H1 (cell line): ENCODE data around the gene SSH2. TPM values are rescaled to one million over a fixed set of nuclear protein-coding genes. Genes with fewer than 3 reads are reported as not detected.

Experiments
- CTCF ChIA-PET: fragments of 300-600 bp; sonication (Branson Sonifier 250); formaldehyde crosslinking; loops from one replicate; lab custom pipeline; 2021; ENCODE audit not compliant: partially characterized antibody; lab: Charles Lee
- POLR2A ChIA-PET: fragments of 300-600 bp; sonication (Branson Sonifier 250); formaldehyde crosslinking; loops from one replicate; lab custom pipeline; 2021; ENCODE audit warnings: inconsistent platforms; ENCODE audit not compliant: partially characterized antibody; lab: Charles Lee
- DNase-seq, 2 experiments: peaks; one replicate each; pipeline versions ENCODE4 v3.0.0 to v3.0.0-alpha.2; 2010 to 2022; ENCODE audit warnings: low spot score in 2 of 2, low read depth in 1 of 2, mixed read lengths in 1 of 2
- FAIRE-seq: peaks from 2 replicates; lab custom pipeline; 2011; peaks lifted over from hg19 to GRCh38; lab: Jason Lieb, UNC
- H2AFZ ChIP-seq: 2 replicates; pipeline ENCODE4 v1.8.1; 2012; ENCODE audit warnings: low read length, inconsistent platforms
- H2AK5ac ChIP-seq: 2 replicates; pipeline ENCODE4 v1.6.1; 2013; ENCODE audit warnings: low read depth, low read length
- H2BK120ac ChIP-seq: replicated peaks from 2 replicates; pipeline ENCODE3; 2013; ENCODE audit warnings: low read depth, low read length, inconsistent platforms
- H2BK12ac ChIP-seq: 2 replicates; pipeline ENCODE4 v1.6.1; 2013; ENCODE audit warnings: low read depth, low read length
- H2BK15ac ChIP-seq: 2 replicates; pipeline ENCODE4 v1.6.1; 2013; ENCODE audit warnings: low read length
- H2BK20ac ChIP-seq: 2 replicates; pipeline ENCODE4 v1.6.1; 2013; ENCODE audit warnings: low read length
- H2BK5ac ChIP-seq: 2 replicates; pipeline ENCODE4 v1.6.1; 2013; ENCODE audit warnings: low read depth, low read length
- H3K14ac ChIP-seq: 2 replicates; pipeline ENCODE4 v1.6.1; 2013; ENCODE audit warnings: inconsistent platforms; ENCODE audit not compliant: insufficient read length
- H3K18ac ChIP-seq: 2 replicates; pipeline ENCODE4 v1.6.1; 2013; ENCODE audit warnings: low read length; ENCODE audit errors: extremely low read depth
- H3K23ac ChIP-seq: 2 replicates; pipeline ENCODE4 v1.6.1; 2013; ENCODE audit warnings: inconsistent platforms; ENCODE audit not compliant: insufficient read length
- H3K23me2 ChIP-seq: 2 replicates; pipeline ENCODE4 v1.6.1; 2013; ENCODE audit warnings: low read depth, low read length
- H3K27ac ChIP-seq: 2 replicates; pipeline ENCODE4 v1.6.1; 2011; ENCODE audit warnings: low read depth, low read length, inconsistent platforms
- H3K27me3 ChIP-seq, 4 experiments: replicated peaks in 1 of 4; 1 replicate in 1 of 4; 2 replicates in 3 of 4; pipeline versions ENCODE4 v1.6.1 to v1.8.1; 2011 to 2013; ENCODE audit warnings: low read length in 3 of 4, mild to moderate bottlenecking in 3 of 4, inconsistent platforms in 2 of 4, mixed read lengths in 2 of 4, moderate library complexity in 1 of 4; ENCODE audit not compliant: control insufficient read depth in 3 of 4, insufficient read depth in 3 of 4; ENCODE audit errors: extremely low read depth in 1 of 4
- H3K36me3 ChIP-seq, 4 experiments: 2 replicates each; pipeline versions ENCODE4 v1.6.1 to v1.8.1; 2011 to 2013; ENCODE audit warnings: mild to moderate bottlenecking in 4 of 4, low read length in 3 of 4, moderate library complexity in 2 of 4, control low read depth in 1 of 4, inconsistent platforms in 1 of 4; ENCODE audit not compliant: insufficient read depth in 4 of 4, control insufficient read depth in 2 of 4
- H3K4ac ChIP-seq: replicated peaks from 2 replicates; pipeline ENCODE3; 2013; ENCODE audit warnings: low read length, low read depth, mixed read lengths, inconsistent platforms; ENCODE audit not compliant: insufficient read length
- H3K4me1 ChIP-seq, 4 experiments: replicated peaks in 1 of 4; 1 replicate in 1 of 4; 2 replicates in 3 of 4; pipeline versions ENCODE4 v1.6.1 to v1.8.1; 2011 to 2013; ENCODE audit warnings: low read length in 3 of 4, inconsistent platforms in 2 of 4, mixed read lengths in 1 of 4; ENCODE audit not compliant: insufficient read depth in 4 of 4, control insufficient read depth in 3 of 4
- H3K4me2 ChIP-seq, 2 experiments: 2 replicates each; pipeline versions ENCODE4 v1.6.1 to v1.8.1; 2011 to 2013; ENCODE audit warnings: low read depth in 2 of 2, low read length in 2 of 2, control low read depth in 1 of 2, inconsistent platforms in 1 of 2, mild to moderate bottlenecking in 1 of 2; ENCODE audit not compliant: insufficient read depth in 1 of 2
- H3K4me3 ChIP-seq, 4 experiments: fragments of 200-600, 300-600 bp in 1 of 4; sonication (generic), shearing (Covaris generic), sonication (Bioruptor Twin) in 1 of 4; 2 replicates each; pipeline versions ENCODE4 v1.5.1 to v1.8.1; 2011 to 2016; ENCODE audit warnings: low read length in 4 of 4, low read depth in 3 of 4, control low read depth in 2 of 4, inconsistent platforms in 2 of 4, mild to moderate bottlenecking in 2 of 4, mixed read lengths in 1 of 4, moderate library complexity in 1 of 4; ENCODE audit not compliant: insufficient read depth in 2 of 4; ENCODE audit errors: extremely low read depth in 1 of 4
- H3K56ac ChIP-seq: replicated peaks from 2 replicates; pipeline ENCODE3; 2013; ENCODE audit warnings: low read depth, mild to moderate bottlenecking, mixed read lengths, low read length, inconsistent platforms; ENCODE audit not compliant: insufficient read length
- H3K79me1 ChIP-seq: 2 replicates; pipeline ENCODE4 v1.6.1; 2013; ENCODE audit warnings: low read depth, low read length, control low read depth
- H3K79me2 ChIP-seq, 2 experiments: 2 replicates each; pipeline versions ENCODE4 v1.6.1 to v1.8.1; 2012 to 2013; ENCODE audit warnings: low read length in 2 of 2, mild to moderate bottlenecking in 2 of 2, inconsistent platforms in 1 of 2; ENCODE audit not compliant: insufficient read depth in 2 of 2, control insufficient read depth in 1 of 2
- H3K9ac ChIP-seq, 4 experiments: replicated peaks in 1 of 4; 1 replicate in 1 of 4; 2 replicates in 3 of 4; pipeline versions ENCODE4 v1.6.1 to v1.8.1; 2011 to 2013; ENCODE audit warnings: low read depth in 3 of 4, low read length in 3 of 4, control low read depth in 2 of 4, mild to moderate bottlenecking in 2 of 4, moderate library complexity in 2 of 4, inconsistent platforms in 1 of 4; ENCODE audit errors: extremely low read depth in 1 of 4
- H3K9me3 ChIP-seq, 2 experiments: 2 replicates each; pipeline versions ENCODE4 v1.6.1 to v1.8.1; 2012 to 2013; ENCODE audit warnings: mild to moderate bottlenecking in 2 of 2, moderate library complexity in 2 of 2, control low read depth in 1 of 2, inconsistent platforms in 1 of 2, low read depth in 1 of 2, low read length in 1 of 2, mixed read lengths in 1 of 2; ENCODE audit not compliant: insufficient read depth in 2 of 2
- H4K20me1 ChIP-seq, 2 experiments: replicated peaks in 1 of 2; 2 replicates each; pipeline versions ENCODE3 to v1.8.1; 2011 to 2013; ENCODE audit warnings: inconsistent platforms in 2 of 2, low read length in 2 of 2, mild to moderate bottlenecking in 1 of 2; ENCODE audit not compliant: insufficient read depth in 2 of 2, control insufficient read depth in 1 of 2
- H4K5ac ChIP-seq: 2 replicates; pipeline ENCODE4 v1.6.1; 2013; ENCODE audit warnings: low read length, low read depth, mixed read lengths, inconsistent platforms; ENCODE audit not compliant: insufficient read length
- H4K8ac ChIP-seq: 2 replicates; pipeline ENCODE4 v1.8.0; 2013; ENCODE audit warnings: mild to moderate bottlenecking, moderate library complexity, low read length, inconsistent platforms; ENCODE audit not compliant: insufficient read depth; ENCODE audit errors: extremely low read depth
- H4K91ac ChIP-seq: replicated peaks from 2 replicates; pipeline ENCODE3; 2013; ENCODE audit warnings: low read length, mixed read lengths, inconsistent platforms; ENCODE audit not compliant: insufficient read length
- EGR1 ChIP-seq: IDR thresholded peaks from 2 replicates; pipeline ENCODE4 v1.6.1; 2011; ENCODE audit warnings: low read depth, low read length, borderline replicate concordance
- EP300 ChIP-seq, 2 experiments: IDR thresholded peaks; 1 replicate in 1 of 2; 2 replicates in 1 of 2; pipeline ENCODE4 v1.6.1; 2011 to 2012; ENCODE audit warnings: low read depth in 2 of 2, low read length in 2 of 2, mild to moderate bottlenecking in 2 of 2, borderline replicate concordance in 1 of 2, inconsistent platforms in 1 of 2, moderate library complexity in 1 of 2
- EZH2 ChIP-seq: fragments of 200-600 bp; sonication (generic); IDR thresholded peaks from 2 replicates; pipeline ENCODE4 v1.7.1; 2012; ENCODE audit warnings: low read depth, mild to moderate bottlenecking, moderate library complexity, low read length, inconsistent platforms; ENCODE audit not compliant: severe bottlenecking
- PHF8 ChIP-seq: fragments of 200-600 bp; sonication (generic); conservative IDR thresholded peaks from 2 replicates; pipeline ENCODE4 v1.7.1; 2012; ENCODE audit warnings: low read depth, mild to moderate bottlenecking, inconsistent platforms, low read length, moderate library complexity
- TEAD4 ChIP-seq: IDR thresholded peaks from 2 replicates; pipeline ENCODE4 v1.6.1; 2012; ENCODE audit warnings: low read depth, low read length, inconsistent platforms, mixed read lengths
- WGBS, 2 experiments: shearing (Covaris generic) in 1 of 2; methylation state at CpG; one replicate each; pipeline versions ENCODE4 v1.1.6 to v1.1.7; 2013 to 2015; ENCODE audit warnings: low lambda C conversion rate in 2 of 2, mixed read lengths in 2 of 2, inconsistent platforms in 1 of 2, low coverage in 1 of 2, missing lambda C conversion rate in 1 of 2; ENCODE audit not compliant: insufficient replicate concordance in 2 of 2, insufficient coverage in 1 of 2, insufficient read length in 1 of 2; ENCODE audit errors: extremely low coverage in 1 of 2, missing lambda C conversion rate in 1 of 2; 5-methylcytosine and 5-hydroxymethylcytosine counted together
- polyA plus RNA-seq, 7 experiments: library from polyadenylated mRNA; depleted of rRNA in 3 of 7; stranded (reverse) in 5 of 7; unstranded in 2 of 7; fragments of >200 nt in 5 of 7; fragments of 200-250 nt in 2 of 7; gene quantifications; 1 replicate in 5 of 7; 2 replicates in 1 of 7; 4 replicates in 1 of 7; pipeline versions ENCODE4 v1.2.1 to v1.2.3, GENCODE V29; 2011 to 2013; ENCODE audit warnings: missing spikeins in 2 of 7, mixed read lengths in 2 of 7
- total RNA-seq: library from RNA; stranded (reverse); fragmentation: NEBNext Ultra II Directional; extraction: Animal tissue kit (Norgen Biotek cat#: 25700); gene quantifications from 2 replicates; pipeline ENCODE4 v1.2.1, GENCODE V29; 2021
- TF ChIP-seq, protein P1 (sequence below): IDR thresholded peaks from 2 replicates; pipeline ENCODE4 v1.6.1; 2012; ENCODE audit warnings: inconsistent platforms

The SSH2 gene
- total and polyA plus RNA-seq, 2 of the 8 experiments (the other 6 are each of a cell fraction or from before 2014, with no cell fraction given) = 5.2 to 15.9 TPM

DNA sequence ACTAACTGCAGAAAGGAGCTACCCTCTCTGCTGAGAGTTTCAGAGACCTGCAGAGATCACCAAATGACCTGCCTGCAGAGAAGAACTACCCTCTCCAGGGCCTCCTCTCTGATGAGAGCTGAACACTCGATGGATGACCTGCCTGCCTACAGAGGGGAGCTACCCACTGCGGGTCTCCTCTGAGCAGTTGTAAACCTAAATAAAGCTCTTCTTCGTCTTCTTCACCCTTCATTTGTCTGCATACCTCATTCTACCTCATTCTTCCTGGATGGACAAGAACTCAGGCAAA is 24.2 kb downstream of the SSH2 start:
- Histone ChIP-seq H3K79me2 (peaks cover 0 to 6% of the 10 kb centered on the region in 2 experiments; a peak in 1 of 4 replicates), H3K4me3 (no peak overlapping the region), H3K4ac (no peak overlapping the region), H3K56ac (no peak overlapping the region), H4K5ac (no peak overlapping the region), H4K91ac (no peak overlapping the region), H2AFZ (no peak overlapping the region), H3K36me3 (no peaks in the 10 kb centered on the region), H3K18ac (no peak overlapping the region), H3K23me2 (no peaks in the 10 kb centered on the region; the same call in 1 of the 2 replicates), H3K9ac (no peak overlapping the region), H3K79me1 (no peaks in the 10 kb centered on the region), H2BK120ac (no peak overlapping the region), H2BK12ac (no peak overlapping the region), H3K4me1 (no peaks in the 10 kb centered on the region), H3K27ac (no peak overlapping the region), H4K8ac (no peak overlapping the region), H3K9me3 (peaks cover 2 to 10% of the 10 kb centered on the region in 2 experiments; a peak in 3 of 4 replicates), H4K20me1 (no peaks in the 10 kb centered on the region), H3K27me3 (no peaks in the 10 kb centered on the region), H2BK15ac (no peak overlapping the region)
- 87% methylated on average over 3 of the region's 3 CpGs; no CpG with 5 or more reads in 1 of the 2 experiments for WGBS, 2 experiments
- TF ChIP-seq PHF8 (no peak), EZH2 (no peak), EP300 (IDR thresholded peaks at IDR 0.05; ENCODE audit: borderline replicate concordance in 1 of 2, low read depth in 2 of 2, low read length in 2 of 2) (no peak), EGR1 (no peak), TEAD4 (no peak)
- TF ChIP-seq, protein P1, sequence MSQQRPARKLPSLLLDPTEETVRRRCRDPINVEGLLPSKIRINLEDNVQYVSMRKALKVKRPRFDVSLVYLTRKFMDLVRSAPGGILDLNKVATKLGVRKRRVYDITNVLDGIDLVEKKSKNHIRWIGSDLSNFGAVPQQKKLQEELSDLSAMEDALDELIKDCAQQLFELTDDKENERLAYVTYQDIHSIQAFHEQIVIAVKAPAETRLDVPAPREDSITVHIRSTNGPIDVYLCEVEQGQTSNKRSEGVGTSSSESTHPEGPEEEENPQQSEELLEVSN = no peak
- TF ChIP-seq, all 59 proteins: peak for 0
- Histone ChIP-seq H3K4me2 (no peak overlapping the region), H2BK20ac (no peak overlapping the region), H3K23ac (no peak overlapping the region), H3K14ac (no peak overlapping the region), H2AK5ac (no peak overlapping the region), H2BK5ac (no peak overlapping the region)
- FAIRE-seq (no peak), DNase-seq (no peak)
- ChIA-PET CTCF (no interaction called here), POLR2A (interaction anchor here (0.7 kb wide), 1 partner anchor 67 kb away, joined by 3 read pairs; no protein-coding TSS in a partner anchor)
